NAMALWA (cell line): ENCODE measurements around the gene IGSF21.

ENCODE experiments used
- DNase-seq: peaks from one replicate; pipeline ENCODE4 v3.0.0-alpha.2; 2015; ENCODE audit warnings: low spot score

IGSF21 gene

GRCh38 chr1:18097206-18097605 is 10.4 kb upstream of the IGSF21 start:
- no peak for DNase-seq

DNA sequence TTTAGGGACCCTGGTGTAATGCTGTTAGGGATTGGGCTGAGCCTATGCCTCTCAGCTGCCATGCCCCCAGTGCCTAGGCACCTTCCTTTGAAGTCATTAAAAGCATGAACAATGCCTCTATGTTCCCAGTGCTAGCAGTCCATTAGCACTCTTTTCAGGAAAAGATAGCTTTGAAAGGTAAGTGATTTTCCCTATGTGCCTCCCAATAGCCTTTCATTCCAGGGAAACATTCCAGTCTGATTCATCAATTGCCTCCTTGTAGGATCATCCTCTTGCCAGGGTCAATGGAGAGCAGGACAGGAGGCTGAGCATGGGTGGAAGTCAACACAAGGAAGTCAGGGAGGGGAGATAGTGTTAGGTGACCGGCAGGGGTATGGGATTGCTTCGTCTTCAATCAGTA is 8.6 kb upstream of the IGSF21 start:
- DNase-seq: no peak

DNA sequence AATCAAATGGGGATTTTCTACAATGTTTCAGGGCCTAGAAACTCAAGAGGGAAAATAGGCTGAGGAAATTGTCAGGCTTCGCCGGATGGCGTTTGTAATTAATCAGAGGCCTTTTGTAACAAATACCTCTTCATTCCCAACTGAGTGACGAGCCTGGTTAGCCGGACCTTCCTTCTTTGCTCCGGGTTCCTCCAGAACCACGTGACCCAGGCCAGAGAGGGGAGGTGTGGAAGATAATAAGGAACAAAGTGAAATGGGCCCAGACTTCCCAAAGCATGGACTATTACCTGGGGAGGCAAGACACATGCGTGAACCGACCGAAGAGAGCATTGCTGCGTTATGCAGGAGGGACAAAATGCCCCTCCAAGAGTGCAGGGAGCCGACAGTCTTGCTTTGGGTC is 7.5 kb upstream of the IGSF21 start:
- no peak for DNase-seq

DNA sequence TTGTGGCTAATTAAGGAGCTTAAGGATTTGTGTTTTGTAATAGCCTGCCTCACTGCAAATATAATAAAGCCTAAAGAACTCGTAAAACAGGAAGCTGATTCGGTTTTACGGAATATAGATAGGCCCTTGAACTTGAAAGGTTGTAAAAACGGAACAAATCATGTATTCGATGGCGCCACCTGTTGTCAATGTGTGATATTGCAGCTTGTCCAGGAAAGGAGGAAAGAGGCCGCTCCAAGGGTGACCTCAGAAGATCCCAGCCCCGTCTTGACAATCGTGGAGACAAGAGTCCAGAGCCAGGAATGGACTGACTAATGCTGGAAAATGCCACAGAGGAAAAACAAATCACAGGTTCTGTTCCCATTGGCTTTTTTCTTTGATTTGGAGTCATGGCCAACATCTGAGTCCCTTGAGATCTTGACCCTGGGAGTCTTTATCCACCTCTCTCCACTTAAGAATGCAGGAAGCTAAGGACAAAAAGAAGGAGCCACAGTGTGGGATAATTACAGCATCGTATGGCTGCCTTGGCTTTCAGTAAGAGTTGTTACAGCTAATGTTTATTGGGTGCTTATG is 7.0 kb upstream of the IGSF21 start:
- DNase-seq: peak; percentile 77

- no peak for DNase-seq
These were observed 6.1 kb upstream of the IGSF21 start for GRCh38 chr1:18101508-18101907.

DNA sequence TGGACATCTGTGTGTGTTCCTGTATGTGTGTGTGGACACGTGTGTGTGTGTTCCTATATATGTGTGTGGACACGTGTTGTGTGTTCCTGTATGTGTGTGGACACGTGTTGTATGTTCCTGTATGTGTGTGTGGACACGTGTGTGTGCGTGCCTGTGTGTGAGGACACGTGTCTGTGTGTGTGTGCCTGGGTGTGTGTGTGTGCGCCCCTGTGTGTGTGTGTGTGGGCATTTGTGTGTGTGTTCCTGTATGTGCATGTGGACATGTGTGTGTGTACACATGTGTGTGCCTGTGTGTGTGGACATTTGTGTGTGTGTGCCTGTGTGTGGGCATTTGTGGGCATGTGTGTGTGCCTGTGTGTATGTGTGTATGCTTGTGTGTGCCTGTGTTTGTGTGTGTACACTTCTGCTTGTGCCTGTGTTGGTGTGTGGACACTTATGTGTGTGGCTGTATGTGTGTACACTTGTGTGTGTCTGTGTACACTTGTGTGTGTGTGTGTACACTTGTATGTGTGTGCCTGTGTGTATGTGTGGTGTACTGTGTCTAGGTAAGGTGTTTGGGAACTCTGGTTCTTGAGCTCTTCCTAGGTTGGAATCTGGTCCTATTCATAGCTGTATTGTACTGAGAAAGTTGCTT is 3.7 kb upstream of the IGSF21 start:
- no peak for DNase-seq

- DNase-seq: no peak
These were observed 3.0 kb upstream of the IGSF21 start for GRCh38 chr1:18104546-18105100.

DNA sequence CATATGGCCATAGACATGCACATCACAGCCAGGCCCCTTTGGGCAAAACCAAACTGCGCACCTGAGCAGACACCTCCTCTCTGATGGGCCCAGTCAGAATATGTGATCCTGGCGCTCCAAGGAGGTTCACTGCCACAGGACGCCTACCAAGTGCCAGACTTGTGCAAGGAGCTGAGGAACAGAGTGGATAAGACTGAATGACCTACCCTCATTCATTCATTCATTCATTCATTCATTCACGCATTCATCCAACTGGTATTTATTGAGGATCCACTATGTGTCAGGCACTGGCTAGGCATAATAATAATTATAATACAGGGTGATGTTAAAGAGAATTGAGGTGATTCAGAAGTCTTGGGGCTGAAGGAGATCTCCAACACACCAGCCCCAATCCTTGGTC is 2.4 kb upstream of the IGSF21 start:
- no peak for DNase-seq

- no peak for DNase-seq
These were observed 880 bp downstream of the IGSF21 start for GRCh38 chr1:18108299-18109057.

DNA sequence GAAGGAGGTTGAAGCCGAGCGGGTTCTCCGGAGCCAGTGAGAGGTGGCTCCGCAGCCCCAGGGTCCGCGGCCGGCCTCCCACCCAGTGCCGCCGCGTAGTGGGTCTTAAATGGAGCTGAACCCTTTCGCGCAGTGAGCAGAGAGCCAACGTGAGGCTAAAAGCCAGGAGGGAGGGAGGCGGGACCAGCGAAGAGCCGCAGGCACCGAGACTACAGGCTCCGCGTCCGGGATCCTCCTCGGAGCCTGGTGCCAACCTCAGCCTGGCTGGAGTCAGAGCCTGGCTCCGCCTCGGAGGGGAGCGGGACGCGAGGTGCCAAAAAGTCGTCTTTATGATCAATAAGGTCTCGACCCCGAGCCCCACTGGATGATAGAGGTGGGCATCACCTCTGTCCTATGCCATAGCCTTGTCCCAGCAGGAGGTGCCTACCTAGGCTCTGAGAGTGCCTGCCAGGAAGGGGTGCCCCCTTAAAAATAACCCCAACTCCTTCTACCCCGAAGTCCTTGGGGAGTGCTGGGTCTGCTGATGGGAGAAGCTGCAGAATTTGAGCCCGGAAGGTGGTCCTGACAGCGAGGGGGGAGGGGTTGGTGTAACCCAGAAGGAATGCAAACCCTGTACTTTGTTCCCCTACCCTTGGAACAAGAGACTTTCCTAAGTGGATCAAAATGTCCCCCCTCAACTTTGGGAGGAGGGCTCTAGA is 1.6 kb downstream of the IGSF21 start:
- DNase-seq: no peak

DNA sequence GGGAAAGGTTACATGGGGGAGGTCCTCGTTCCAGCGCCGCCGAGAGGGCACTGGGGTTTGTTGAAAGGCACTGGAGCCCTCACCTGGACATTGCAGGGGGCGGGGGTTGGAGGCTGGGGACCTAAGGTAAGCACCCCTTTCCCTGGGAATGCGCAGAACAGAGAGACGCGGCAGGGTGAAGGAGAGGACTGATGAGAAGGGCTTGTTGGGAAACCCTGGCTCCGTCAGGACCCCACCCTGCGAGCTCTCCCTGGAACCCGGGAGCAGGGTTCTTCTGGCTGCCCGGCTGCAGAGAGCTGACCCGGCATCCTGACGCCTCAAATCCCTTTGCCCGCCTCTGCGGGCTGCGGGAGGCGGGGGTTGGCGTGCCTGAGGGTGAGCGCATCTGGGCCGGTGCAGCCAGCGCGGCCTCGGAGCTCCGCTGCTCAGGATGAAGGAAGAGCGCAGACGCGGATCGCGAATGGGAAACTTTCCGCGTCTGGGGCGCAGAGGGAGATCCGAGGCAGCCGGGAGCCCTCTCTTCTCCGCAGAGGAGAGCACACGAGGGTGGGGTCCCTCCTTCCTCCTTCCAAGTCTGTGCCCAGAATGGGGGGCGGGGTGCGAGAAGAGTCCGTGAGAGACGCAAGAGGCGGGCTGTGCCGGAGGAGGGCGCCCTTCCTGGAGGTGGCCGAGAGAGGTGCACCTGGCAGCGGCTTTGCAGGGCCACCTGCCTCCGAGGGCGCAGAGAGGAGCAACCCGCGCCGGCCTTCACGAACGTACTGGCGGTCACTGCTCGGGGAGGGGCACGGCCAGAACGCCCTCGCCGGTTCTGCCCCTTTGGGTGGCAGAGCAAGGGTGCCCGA is 2.4 kb downstream of the IGSF21 start:
- DNase-seq: no peak

- no peak for DNase-seq
These were observed 3.0 kb downstream of the IGSF21 start for GRCh38 chr1:18110598-18110939.

DNA sequence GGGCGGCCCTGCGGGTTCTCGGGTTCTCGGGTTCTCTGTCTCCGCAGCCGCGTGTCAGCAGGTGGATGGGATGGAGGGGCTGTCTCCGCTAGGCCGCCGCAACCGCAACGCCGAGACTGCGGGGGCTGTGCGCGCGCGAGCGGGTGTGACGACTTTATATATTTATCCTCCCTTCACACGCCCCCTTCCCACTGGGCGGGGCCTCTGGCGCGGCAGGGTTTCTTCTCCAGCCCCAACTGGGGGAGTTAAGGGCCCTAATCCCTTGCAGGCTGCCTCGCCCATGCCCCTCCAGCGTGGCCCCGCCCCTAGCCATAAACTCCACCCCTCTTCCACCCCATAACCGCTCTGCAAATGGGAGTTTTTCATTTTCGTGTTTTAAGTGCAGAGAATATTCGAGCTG is 3.4 kb downstream of the IGSF21 start:
- DNase-seq: no peak

- no peak for DNase-seq
These were observed 4.2 kb downstream of the IGSF21 start for GRCh38 chr1:18111605-18112297.

- DNase-seq: no peak
These were observed 5.0 kb downstream of the IGSF21 start for GRCh38 chr1:18112611-18113010.

GRCh38 chr1:18114726-18115410 is 7.3 kb downstream of the IGSF21 start:
- DNase-seq: no peak

- DNase-seq: no peak
These were observed 9.2 kb downstream of the IGSF21 start for GRCh38 chr1:18116777-18117176.

DNA sequence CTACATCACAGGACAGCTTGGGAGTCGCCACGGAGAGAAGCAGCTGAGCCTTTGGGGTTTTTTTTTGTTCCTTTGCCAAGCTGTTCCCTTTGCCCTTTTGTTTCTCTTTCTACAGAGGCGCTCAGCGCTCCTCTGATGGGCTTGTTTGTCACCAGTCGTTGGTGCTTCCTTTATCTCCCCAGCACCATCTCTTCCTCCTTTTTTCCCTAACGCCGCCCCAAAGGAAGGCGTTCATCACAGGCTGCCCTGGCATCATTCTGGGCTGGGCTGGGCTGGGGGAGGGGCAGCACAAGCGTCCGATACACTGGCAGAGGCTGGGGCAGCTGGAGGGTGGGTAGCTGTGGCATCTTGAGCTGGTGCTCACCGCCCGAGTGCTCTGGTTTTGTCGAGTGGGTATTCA is 10.5 kb downstream of the IGSF21 start:
- no peak for DNase-seq

GRCh38 chr1:18118491-18118890 is 10.9 kb downstream of the IGSF21 start:
- DNase-seq: no peak

DNA sequence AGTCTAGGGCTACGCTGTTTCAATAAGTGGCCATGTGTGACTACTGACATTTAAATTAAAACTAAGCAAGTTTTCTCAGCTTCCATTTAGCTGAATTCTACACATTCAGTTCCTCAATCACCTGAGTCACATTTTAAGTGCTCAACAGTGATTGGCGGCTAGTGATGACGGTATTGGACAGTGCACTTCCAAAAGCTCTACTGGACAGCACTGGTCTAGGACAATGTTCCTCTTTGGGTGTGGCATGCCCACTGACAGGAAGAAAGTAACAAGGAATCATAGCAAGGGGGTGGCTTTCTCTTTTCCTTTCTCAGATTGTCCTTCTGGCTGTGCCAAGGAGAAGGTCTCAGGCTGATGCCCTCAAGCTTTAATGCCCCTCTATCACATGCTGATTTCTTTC is 11.7 kb downstream of the IGSF21 start:
- DNase-seq: no peak
